ENCODE results near the gene ABTB2. TPM values are rescaled to one million over a fixed set of nuclear protein-coding genes. Genes with fewer than 3 reads are reported as not detected.
A peak's percentile ranks its signal among the peaks of the same experiment; 100 is the strongest.

Gene ABTB2
- total and polyA plus RNA-seq, 9 of the 15 experiments (the other 6 are each of a cell fraction or from before 2014, with no cell fraction given): 0.03 to 0.18 (median 0.12) TPM; not detected in 2

DNA sequence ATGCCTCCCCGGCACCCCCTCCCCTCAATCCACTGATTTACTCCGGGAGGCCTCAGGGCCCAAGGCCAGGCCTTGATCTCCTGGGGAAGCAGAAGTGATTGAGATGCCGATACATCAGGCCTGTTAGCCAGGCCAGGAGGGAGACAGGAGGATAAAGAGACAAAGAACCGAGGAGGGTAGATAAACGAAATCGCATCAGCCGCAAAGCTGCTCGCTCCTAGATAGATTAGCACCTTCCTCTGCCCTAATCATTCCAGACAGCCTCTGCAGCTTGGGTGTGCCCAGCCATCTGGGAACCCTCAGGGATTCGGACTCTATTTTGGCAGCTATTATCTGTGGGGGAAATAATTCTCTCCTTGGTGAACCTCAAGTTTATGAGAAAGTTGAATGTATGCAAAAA lies 121.2 kb downstream of the ABTB2 start (continued):
- peak; percentile 83 for TF ChIP-seq KDM1A (IDR thresholded peaks at IDR 0.05)
- peak; percentile 24; the same call in 1 of the 2 replicates for TF ChIP-seq RNF2 (IDR thresholded peaks at IDR 0.05)
- TF ChIP-seq, protein P1, sequence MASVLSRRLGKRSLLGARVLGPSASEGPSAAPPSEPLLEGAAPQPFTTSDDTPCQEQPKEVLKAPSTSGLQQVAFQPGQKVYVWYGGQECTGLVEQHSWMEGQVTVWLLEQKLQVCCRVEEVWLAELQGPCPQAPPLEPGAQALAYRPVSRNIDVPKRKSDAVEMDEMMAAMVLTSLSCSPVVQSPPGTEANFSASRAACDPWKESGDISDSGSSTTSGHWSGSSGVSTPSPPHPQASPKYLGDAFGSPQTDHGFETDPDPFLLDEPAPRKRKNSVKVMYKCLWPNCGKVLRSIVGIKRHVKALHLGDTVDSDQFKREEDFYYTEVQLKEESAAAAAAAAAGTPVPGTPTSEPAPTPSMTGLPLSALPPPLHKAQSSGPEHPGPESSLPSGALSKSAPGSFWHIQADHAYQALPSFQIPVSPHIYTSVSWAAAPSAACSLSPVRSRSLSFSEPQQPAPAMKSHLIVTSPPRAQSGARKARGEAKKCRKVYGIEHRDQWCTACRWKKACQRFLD (CRISPR knock-in tag; IDR thresholded peaks at IDR 0.05): peak; percentile 72; the same call in 1 of the 2 replicates
- TF ChIP-seq, protein P2, sequence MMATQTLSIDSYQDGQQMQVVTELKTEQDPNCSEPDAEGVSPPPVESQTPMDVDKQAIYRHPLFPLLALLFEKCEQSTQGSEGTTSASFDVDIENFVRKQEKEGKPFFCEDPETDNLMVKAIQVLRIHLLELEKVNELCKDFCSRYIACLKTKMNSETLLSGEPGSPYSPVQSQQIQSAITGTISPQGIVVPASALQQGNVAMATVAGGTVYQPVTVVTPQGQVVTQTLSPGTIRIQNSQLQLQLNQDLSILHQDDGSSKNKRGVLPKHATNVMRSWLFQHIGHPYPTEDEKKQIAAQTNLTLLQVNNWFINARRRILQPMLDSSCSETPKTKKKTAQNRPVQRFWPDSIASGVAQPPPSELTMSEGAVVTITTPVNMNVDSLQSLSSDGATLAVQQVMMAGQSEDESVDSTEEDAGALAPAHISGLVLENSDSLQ (IDR thresholded peaks at IDR 0.05): peak; percentile 14; the same call in 1 of the 2 replicates
- TF ChIP-seq ATF1 (CRISPR knock-in tag; IDR thresholded peaks at IDR 0.05): no peak
- TF ChIP-seq ATF1 (tag; IDR thresholded peaks at IDR 0.05): no peak
- TF ChIP-seq RUNX1 (IDR thresholded peaks at IDR 0.05; ENCODE audit: low read depth): 0 out of 2 replicates have a peak, but pooled peaks have one; percentile 30
- peak; percentile 88 for TF ChIP-seq ARID1B (IDR thresholded peaks at IDR 0.05)
- peak; percentile 98 for TF ChIP-seq CBFA2T3 (IDR thresholded peaks at IDR 0.05)
- TF ChIP-seq, protein P3, sequence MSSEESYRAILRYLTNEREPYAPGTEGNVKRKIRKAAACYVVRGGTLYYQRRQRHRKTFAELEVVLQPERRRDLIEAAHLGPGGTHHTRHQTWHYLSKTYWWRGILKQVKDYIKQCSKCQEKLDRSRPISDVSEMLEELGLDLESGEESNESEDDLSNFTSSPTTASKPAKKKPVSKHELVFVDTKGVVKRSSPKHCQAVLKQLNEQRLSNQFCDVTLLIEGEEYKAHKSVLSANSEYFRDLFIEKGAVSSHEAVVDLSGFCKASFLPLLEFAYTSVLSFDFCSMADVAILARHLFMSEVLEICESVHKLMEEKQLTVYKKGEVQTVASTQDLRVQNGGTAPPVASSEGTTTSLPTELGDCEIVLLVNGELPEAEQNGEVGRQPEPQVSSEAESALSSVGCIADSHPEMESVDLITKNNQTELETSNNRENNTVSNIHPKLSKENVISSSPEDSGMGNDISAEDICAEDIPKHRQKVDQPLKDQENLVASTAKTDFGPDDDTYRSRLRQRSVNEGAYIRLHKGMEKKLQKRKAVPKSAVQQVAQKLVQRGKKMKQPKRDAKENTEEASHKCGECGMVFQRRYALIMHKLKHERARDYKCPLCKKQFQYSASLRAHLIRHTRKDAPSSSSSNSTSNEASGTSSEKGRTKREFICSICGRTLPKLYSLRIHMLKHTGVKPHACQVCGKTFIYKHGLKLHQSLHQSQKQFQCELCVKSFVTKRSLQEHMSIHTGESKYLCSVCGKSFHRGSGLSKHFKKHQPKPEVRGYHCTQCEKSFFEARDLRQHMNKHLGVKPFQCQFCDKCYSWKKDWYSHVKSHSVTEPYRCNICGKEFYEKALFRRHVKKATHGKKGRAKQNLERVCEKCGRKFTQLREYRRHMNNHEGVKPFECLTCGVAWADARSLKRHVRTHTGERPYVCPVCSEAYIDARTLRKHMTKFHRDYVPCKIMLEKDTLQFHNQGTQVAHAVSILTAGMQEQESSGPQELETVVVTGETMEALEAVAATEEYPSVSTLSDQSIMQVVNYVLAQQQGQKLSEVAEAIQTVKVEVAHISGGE (CRISPR knock-in tag; IDR thresholded peaks at IDR 0.05): peak in 1 of 3 experiments; percentile 76; a peak in 2 of 6 replicates
- TF ChIP-seq, protein P4, sequence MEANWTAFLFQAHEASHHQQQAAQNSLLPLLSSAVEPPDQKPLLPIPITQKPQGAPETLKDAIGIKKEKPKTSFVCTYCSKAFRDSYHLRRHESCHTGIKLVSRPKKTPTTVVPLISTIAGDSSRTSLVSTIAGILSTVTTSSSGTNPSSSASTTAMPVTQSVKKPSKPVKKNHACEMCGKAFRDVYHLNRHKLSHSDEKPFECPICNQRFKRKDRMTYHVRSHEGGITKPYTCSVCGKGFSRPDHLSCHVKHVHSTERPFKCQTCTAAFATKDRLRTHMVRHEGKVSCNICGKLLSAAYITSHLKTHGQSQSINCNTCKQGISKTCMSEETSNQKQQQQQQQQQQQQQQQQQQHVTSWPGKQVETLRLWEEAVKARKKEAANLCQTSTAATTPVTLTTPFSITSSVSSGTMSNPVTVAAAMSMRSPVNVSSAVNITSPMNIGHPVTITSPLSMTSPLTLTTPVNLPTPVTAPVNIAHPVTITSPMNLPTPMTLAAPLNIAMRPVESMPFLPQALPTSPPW (CRISPR knock-in tag; IDR thresholded peaks at IDR 0.05): peak; percentile 37; the same call in 1 of the 2 replicates
- TF ChIP-seq CREB1 (IDR thresholded peaks at IDR 0.05): peak; percentile 29; the same call in 1 of the 2 replicates
- TF ChIP-seq CREB1 (CRISPR knock-in tag; IDR thresholded peaks at IDR 0.05): no peak
- TF ChIP-seq MYNN (IDR thresholded peaks at IDR 0.05): peak; percentile 26; the same call in 1 of the 2 replicates
- no peak for TF ChIP-seq MYNN (CRISPR knock-in tag; IDR thresholded peaks at IDR 0.05)
- TF ChIP-seq SMARCA4 (IDR thresholded peaks at IDR 0.05): peak; percentile 72; the same call in 1 of the 2 replicates
- TF ChIP-seq ZNF274 (IDR thresholded peaks at IDR 0.05; ENCODE audit: borderline replicate concordance, low read depth, low read length): peak; percentile 60; the same call in 1 of the 2 replicates
- TF ChIP-seq, protein P5, sequence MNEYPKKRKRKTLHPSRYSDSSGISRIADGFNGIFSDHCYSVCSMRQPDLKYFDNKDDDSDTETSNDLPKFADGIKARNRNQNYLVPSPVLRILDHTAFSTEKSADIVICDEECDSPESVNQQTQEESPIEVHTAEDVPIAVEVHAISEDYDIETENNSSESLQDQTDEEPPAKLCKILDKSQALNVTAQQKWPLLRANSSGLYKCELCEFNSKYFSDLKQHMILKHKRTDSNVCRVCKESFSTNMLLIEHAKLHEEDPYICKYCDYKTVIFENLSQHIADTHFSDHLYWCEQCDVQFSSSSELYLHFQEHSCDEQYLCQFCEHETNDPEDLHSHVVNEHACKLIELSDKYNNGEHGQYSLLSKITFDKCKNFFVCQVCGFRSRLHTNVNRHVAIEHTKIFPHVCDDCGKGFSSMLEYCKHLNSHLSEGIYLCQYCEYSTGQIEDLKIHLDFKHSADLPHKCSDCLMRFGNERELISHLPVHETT (CRISPR knock-in tag; conservative IDR thresholded peaks at IDR 0.05 in 1 of 2, IDR thresholded peaks at IDR 0.05 in 1 of 2): peak in 1 of 2 experiments; percentile 82; a peak in 2 of 4 replicates
- peak; percentile 84 for TF ChIP-seq GATA2 (CRISPR knock-in tag; IDR thresholded peaks at IDR 0.05)
- TF ChIP-seq SMAD4 (CRISPR knock-in tag; conservative IDR thresholded peaks at IDR 0.05): peak; percentile 88
- TF ChIP-seq TCF3 (CRISPR knock-in tag; IDR thresholded peaks at IDR 0.05): peak; percentile 92

Measured in K562 (cell line).